HPDE6-E6E7 (cell line): ENCODE results near the gene FBP1.
"Not testable (repeated sequence)": the region's sequence is repeated elsewhere in the genome, so short reads cannot be mapped to it uniquely, and the experiment has no call there.

Experiments
- DNase-seq: peaks from one replicate; pipeline ENCODE4 v3.0.0; 2011; ENCODE audit warnings: missing footprints; ENCODE audit errors: extremely low spot score

FBP1 gene

DNA sequence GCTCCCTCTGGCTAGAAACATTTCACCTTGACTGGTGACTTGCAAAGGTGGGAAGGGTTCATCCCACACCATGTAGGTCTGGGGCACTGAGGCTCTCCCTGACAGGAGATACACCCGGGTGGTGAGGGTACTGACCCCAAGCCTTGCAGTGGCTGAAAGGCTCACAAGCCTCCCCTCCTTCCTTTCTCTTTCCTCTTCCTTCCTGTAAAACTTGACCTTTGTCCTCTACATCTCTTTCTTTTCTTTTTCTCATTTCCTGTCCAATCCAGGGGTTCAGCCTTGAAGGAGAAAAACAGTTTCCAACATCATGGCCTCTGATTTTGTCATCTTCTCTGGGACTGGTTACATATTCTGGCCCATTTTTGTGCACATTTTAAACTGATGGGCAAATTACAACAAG is 62.3 kb downstream of the FBP1 start:
- no peak for DNase-seq

DNA sequence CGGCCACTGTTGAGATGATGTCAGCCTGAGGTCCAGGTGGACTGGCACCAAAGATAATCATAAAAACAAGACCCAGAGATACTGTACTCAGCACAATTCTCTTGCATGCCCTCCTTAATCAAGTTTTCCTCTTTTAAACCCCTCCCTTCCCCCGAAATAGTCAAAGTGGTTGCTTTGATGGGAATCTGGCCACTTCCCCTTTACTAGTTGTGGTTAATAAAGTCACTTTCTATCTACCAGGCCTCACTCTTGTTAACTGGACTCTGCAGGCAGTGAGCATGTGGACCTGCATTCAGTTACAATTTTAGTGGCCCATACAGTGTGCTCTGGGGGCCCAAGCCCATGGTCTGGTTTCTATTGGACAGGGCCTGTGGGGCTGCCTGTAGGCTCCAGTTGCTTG is 63.2 kb downstream of the FBP1 start:
- DNase-seq, result no peak

DNA sequence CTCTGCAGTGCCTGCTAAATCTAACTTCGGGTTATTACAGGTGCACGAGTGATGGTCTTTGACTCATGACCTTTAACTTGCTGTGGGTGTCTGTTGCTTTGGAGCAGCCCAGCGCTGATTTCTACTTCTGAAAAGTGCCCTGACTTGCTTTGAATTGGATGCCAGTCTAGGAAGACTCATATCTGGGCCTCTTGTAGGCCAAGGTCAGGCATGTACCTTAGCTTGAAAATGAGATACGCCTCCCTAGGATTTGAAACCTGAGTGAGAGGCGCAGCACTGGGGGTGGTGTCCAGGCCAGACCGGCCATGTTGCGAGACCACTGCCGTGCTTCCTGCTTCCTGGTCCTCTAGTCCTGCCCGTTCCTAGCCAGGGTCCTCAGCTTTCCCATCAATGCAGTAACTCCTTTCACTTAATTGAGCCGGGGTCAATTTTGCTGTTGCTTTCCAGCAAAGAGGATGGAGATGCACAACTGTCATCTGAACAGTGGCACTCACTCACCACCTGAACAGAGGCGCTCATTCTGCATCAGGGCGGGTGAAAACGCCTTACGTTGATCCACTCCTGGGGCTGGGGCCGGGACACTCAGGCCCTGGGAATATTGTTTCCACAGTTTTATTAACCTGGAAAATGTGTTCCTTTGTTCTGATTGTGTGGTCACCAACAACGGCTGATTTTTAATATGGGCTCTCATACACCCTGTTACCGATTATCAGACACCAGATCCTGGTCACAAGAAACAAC is 70.2 kb downstream of the FBP1 start:
- no peak for DNase-seq

DNA sequence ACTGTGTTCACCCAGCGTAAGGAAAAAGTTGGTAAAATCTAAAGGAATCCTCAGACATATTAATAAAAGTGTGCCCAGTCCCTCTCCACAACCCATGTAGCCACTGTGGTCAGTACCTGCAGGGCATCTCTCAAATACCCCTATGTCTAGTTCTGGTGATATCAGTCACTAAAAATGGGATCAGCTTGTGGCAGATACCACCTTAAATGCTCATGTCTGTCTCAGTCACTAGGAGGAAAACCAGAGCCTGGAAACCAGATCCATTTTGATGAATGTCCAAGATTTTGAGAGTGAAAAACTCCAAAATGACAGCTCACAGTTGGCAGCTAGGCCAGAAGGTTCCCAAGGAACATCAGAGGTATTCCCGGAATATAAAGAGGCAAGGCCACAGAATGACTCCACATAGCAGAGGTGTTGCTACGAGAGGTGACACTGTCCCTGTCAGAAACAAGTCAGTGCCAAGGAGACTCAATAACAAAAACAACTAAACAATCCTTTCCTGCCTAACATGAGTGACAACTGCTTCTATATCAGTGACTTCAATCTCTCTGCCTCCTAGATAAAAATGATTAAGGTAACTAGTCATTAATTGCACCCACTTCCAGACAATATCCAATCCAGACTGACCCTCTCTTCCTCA is 70.9 kb downstream of the FBP1 start:
- DNase-seq, result no peak

DNA sequence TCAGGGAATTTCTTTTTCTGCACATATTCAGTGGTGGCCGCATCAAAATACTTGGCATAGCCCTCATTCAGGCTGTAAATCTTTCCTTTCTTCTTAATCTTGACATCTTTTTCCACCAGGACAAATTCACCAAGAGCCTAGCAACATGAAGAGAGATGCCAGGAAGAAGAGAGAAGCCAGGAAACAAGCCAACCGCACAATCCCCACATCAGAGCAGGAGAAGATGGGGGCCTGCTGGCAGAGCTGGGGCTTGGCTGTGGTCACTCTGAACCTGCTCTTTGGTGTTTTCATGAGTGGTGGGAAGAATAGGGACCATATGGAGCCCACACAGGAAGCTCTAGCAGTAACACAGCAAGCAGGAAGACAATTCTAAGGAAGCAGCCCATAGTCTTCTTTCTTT is 72.0 kb downstream of the FBP1 start:
- no peak for DNase-seq

DNA sequence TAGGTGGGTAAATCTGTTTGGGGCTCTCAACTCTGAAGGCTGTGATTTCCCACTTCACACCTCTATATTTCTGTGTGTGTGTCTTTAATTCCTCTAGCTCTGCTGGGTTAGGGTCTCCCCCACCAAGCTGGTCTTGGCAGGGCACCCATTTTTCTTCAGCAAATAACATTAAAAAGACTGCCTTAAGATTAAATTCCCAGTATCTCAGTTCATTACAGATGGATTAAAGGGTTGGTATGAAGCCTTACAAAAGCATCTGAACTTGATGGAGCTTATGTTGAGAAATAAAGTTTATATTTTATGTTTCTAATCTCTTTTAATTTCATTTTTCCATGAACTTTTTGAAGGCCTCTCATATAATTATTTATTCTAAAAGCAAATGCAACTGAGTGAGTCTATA is 72.8 kb downstream of the FBP1 start:
- no peak for DNase-seq

DNA sequence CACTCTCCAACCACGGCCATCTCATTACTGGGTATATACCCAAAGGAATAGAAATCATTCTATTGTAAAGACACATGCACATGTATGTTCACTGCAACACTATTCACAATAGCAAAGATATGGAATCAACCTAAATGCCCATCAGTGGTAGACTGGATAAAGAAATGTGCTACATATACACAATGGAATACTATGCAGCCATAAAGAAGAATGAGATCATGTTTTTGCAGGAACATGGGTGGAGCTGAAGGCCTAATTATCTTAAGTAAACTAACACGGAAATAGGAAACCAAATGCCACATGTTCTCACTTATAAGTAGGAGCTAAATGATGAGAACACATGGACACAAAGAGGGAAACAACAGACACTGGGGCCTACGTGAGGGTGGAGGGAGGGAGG is 75.0 kb downstream of the FBP1 start:
- not testable (repeated sequence) for DNase-seq

DNA sequence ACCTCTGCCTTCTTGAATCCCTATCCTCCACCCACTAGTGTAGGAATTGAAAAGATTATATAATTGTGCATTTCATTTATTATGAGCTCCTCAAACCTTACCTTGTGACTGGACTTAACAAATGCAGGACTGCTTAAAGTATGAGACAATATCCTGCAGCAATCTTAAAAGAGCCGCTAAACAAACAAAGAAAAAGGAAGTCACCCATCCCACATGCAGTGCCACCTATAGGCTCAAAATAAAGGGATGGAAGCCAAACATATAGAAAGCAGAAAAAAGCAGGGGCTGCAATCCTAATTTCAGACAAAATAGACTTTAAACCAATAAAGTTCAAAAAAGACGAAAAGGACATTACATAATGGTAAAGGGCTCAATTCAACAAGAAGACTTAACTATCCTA is 75.8 kb downstream of the FBP1 start:
- no peak for DNase-seq

DNA sequence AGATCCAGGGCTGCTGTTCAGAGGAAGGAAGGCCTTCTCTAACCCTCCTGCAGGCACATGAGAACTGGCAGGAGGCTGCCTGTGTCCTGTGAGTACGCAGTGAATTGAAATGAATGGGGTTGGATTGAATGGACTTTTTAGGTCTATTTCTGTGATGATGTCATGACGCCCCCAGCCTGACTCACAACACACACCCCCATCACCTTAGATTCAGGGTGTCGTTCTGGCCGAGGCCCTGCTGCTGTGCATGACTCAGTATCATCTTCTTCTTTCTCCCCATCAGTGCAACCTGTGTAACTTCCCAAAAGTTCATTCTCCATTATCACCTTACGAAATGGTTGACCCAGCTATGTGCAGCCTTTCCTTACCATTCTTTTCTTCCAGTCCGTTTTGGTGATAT is 79.1 kb downstream of the FBP1 start:
- DNase-seq, result no peak

DNA sequence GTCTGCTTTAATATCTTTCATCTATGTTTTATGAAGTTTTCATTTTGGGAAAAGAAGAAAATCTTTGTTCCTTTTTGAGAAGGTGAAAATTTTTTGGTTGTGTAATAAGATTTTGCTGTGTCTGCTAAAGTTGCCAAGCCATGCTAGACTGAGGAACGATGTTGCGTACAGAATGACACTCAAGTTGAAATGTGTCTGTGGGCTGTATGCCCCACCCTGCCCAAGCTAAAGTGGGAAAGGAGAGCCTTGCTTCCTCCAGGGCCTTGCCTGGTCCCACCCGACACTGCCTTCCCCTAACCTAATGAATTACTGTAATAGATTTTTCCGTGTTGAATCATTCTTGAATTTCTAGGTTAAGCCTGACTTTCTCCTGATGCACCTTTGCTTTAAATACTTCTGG is 81.9 kb downstream of the FBP1 start:
- no peak for DNase-seq

DNA sequence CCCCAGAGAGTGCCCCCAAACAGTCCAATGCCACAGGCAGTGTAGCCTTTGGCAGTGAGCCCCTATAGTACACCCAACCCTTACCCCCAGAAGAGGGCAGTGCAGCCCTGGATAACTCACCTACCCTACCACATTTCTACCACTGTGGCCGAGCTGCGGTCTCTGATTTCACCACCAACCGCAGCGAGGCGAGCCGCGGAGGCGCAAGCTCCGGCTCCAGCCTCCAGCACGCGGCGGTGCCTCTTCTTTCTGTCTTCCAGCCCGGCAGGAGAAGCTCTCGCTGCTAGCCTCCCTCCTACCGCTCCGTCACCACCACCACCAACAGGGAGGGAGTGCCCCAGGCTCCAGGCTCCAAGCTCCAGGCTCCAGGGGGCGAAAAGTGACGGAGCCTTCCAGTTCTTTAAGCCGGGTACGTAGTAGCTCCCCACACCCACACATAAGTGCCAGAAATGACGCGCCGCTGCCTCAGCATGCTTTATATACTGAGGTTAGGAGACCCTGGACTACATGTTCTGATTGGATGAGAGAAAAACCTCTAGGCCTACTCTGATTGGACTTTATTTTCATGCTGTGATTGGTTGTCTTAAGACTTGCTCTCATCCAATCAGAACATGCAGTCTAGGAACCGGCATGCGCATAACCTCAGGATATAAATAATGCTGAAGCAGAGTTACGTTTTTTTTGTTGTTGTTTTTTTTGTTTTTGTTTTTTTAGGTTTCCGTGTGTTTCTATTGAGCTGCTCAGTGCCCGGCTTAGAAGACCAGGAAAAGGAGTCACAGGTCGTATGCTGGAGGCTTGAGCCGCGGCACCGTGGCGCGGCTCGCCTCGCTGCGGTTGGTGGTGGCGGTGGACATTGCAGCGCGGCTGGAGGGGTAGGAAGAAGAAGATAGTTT is 84.6 kb downstream of the FBP1 start, which contains the start of gene PCAT7:
Gene PCAT7, plus strand, starts transcription at position 645 of the 893 bp plus-strand sequence.
- DNase-seq, result peak; percentile 28

DNA sequence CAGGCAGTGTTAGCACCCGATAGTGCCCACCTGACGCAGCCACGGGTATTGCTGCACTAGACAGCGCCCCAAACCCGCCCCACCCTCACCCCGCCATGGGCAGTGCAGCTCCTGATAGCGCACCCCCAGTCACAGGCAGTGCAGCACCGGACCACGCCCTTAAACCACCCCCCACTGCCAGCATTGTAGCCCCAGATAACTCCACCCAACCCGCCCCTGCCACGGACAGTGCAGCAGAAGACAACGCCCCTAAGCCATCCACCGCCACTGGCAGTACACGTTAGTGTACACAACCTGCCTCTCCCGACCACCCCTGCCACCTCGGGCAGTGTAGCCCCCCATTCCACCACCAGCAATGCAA is 85.3 kb downstream of the FBP1 start:
- no peak for DNase-seq
